ENCODE results near the gene MIPEP.

Gene MIPEP

GRCh38 chr13:23919006-23919405, 29.8 kb upstream of the MIPEP start:
- POLR2A ChIA-PET = no interaction called here
- H3K4me3 ChIP-seq (ENCODE audit: control insufficient read depth in 1 of 7, extremely low read depth in 1 of 7, insufficient read depth in 4 of 7, low read depth in 2 of 7, low read length in 6 of 7) = no peak overlapping the region
- H3K4me1 ChIP-seq (ENCODE audit: control extremely low read depth in 1 of 4, control insufficient read depth in 4 of 4, insufficient read depth in 4 of 4, low read length in 3 of 4) = peaks cover 0 to 5% (median 0%) of the 10 kb centered on the region in 4 experiments
- DNase-seq = no peak
- no peaks in the 10 kb centered on the region for H3K27me3 ChIP-seq (replicated peaks in 2 of 5; ENCODE audit: control insufficient read depth in 4 of 5, insufficient read depth in 5 of 5, low read length in 4 of 5)
- no peaks in the 10 kb centered on the region for H3K36me3 ChIP-seq (ENCODE audit: control insufficient read depth in 4 of 4, insufficient read depth in 4 of 4, low read length in 3 of 4)
- WGBS (ENCODE audit: insufficient coverage) = no CpG with 5 or more reads among the region's 1 CpG
- CTCF ChIA-PET = interaction anchor here (1.1 to 1.5 kb wide), 2 partner anchors 38 to 46 kb away, joined by 3 to 6 read pairs; no protein-coding TSS in a partner anchor
- H3K9me3 ChIP-seq (ENCODE audit: control extremely low read depth in 1 of 5, control insufficient read depth in 4 of 5, insufficient read depth in 2 of 5, low read depth in 1 of 5, low read length in 4 of 5) = no peaks in the 10 kb centered on the region
- no peak overlapping the region for H3K27ac ChIP-seq (ENCODE audit: insufficient read depth in 1 of 2, low read depth in 1 of 2, low read length in 2 of 2, poor library complexity in 1 of 2, severe bottlenecking in 2 of 2)

GRCh38 chr13:23918208-23918607, 29.0 kb upstream of the MIPEP start:
- Histone ChIP-seq H3K27ac (ENCODE audit: insufficient read depth in 1 of 2, low read depth in 1 of 2, low read length in 2 of 2, poor library complexity in 1 of 2, severe bottlenecking in 2 of 2) (no peak overlapping the region), H3K4me3 (ENCODE audit: control insufficient read depth in 1 of 7, extremely low read depth in 1 of 7, insufficient read depth in 4 of 7, low read depth in 2 of 7, low read length in 6 of 7) (no peak overlapping the region), H3K36me3 (ENCODE audit: control insufficient read depth in 4 of 4, insufficient read depth in 4 of 4, low read length in 3 of 4) (no peaks in the 10 kb centered on the region), H3K27me3 (replicated peaks in 2 of 5; ENCODE audit: control insufficient read depth in 4 of 5, insufficient read depth in 5 of 5, low read length in 4 of 5) (no peaks in the 10 kb centered on the region), H3K4me1 (ENCODE audit: control extremely low read depth in 1 of 4, control insufficient read depth in 4 of 4, insufficient read depth in 4 of 4, low read length in 3 of 4) (peaks cover 0 to 5% (median 0%) of the 10 kb centered on the region in 4 experiments), H3K9me3 (ENCODE audit: control extremely low read depth in 1 of 5, control insufficient read depth in 4 of 5, insufficient read depth in 2 of 5, low read depth in 1 of 5, low read length in 4 of 5) (no peaks in the 10 kb centered on the region)
- ChIA-PET POLR2A (no interaction called here), CTCF (interaction anchor here (1.1 to 1.5 kb wide), 2 partner anchors 38 to 45 kb away, joined by 3 to 6 read pairs; no protein-coding TSS in a partner anchor)
- 100% methylated on average over 1 of the region's 2 CpGs for WGBS (ENCODE audit: insufficient coverage)
- DNase-seq = no peak

GRCh38 chr13:23915308-23915707, 26.1 kb upstream of the MIPEP start:
- WGBS (ENCODE audit: insufficient coverage) = 83% methylated on average over 2 of the region's 3 CpGs
- POLR2A ChIA-PET = no interaction called here

GRCh38 chr13:23912469-23912868, 23.3 kb upstream of the MIPEP start:
- ChIA-PET CTCF (no interaction called here), POLR2A (no interaction called here)
- Histone ChIP-seq H3K27me3 (replicated peaks in 2 of 5; ENCODE audit: control insufficient read depth in 4 of 5, insufficient read depth in 5 of 5, low read length in 4 of 5) (peaks cover 0 to 3% (median 0%) of the 10 kb centered on the region in 5 experiments), H3K4me3 (ENCODE audit: control insufficient read depth in 1 of 7, extremely low read depth in 1 of 7, insufficient read depth in 4 of 7, low read depth in 2 of 7, low read length in 6 of 7) (no peak overlapping the region), H3K4me1 (ENCODE audit: control extremely low read depth in 1 of 4, control insufficient read depth in 4 of 4, insufficient read depth in 4 of 4, low read length in 3 of 4) (no peaks in the 10 kb centered on the region), H3K36me3 (ENCODE audit: control insufficient read depth in 4 of 4, insufficient read depth in 4 of 4, low read length in 3 of 4) (no peaks in the 10 kb centered on the region), H3K27ac (ENCODE audit: insufficient read depth in 1 of 2, low read depth in 1 of 2, low read length in 2 of 2, poor library complexity in 1 of 2, severe bottlenecking in 2 of 2) (no peak overlapping the region), H3K9me3 (ENCODE audit: control extremely low read depth in 1 of 5, control insufficient read depth in 4 of 5, insufficient read depth in 2 of 5, low read depth in 1 of 5, low read length in 4 of 5) (no peaks in the 10 kb centered on the region)
- no CpG with 5 or more reads among the region's 1 CpG for WGBS (ENCODE audit: insufficient coverage)
- no peak for DNase-seq

More at GRCh38 chr13:23915308-23915707, 26.1 kb upstream of the MIPEP start:
- Histone ChIP-seq H3K36me3 (ENCODE audit: control insufficient read depth in 4 of 4, insufficient read depth in 4 of 4, low read length in 3 of 4) (no peaks in the 10 kb centered on the region), H3K27ac (ENCODE audit: insufficient read depth in 1 of 2, low read depth in 1 of 2, low read length in 2 of 2, poor library complexity in 1 of 2, severe bottlenecking in 2 of 2) (no peak overlapping the region), H3K4me3 (ENCODE audit: control insufficient read depth in 1 of 7, extremely low read depth in 1 of 7, insufficient read depth in 4 of 7, low read depth in 2 of 7, low read length in 6 of 7) (no peak overlapping the region), H3K27me3 (replicated peaks in 2 of 5; ENCODE audit: control insufficient read depth in 4 of 5, insufficient read depth in 5 of 5, low read length in 4 of 5) (no peaks in the 10 kb centered on the region), H3K4me1 (ENCODE audit: control extremely low read depth in 1 of 4, control insufficient read depth in 4 of 4, insufficient read depth in 4 of 4, low read length in 3 of 4) (no peaks in the 10 kb centered on the region), H3K9me3 (ENCODE audit: control extremely low read depth in 1 of 5, control insufficient read depth in 4 of 5, insufficient read depth in 2 of 5, low read depth in 1 of 5, low read length in 4 of 5) (no peaks in the 10 kb centered on the region)
- CTCF ChIA-PET = interaction anchor here (1.9 kb wide), 1 partner anchor 10 kb away, joined by 4 read pairs; no protein-coding TSS in a partner anchor
- DNase-seq = no peak

- H3K27ac ChIP-seq (ENCODE audit: insufficient read depth in 1 of 2, low read depth in 1 of 2, low read length in 2 of 2, poor library complexity in 1 of 2, severe bottlenecking in 2 of 2) = no peak overlapping the region
- no peaks in the 10 kb centered on the region for H3K9me3 ChIP-seq (ENCODE audit: control extremely low read depth in 1 of 5, control insufficient read depth in 4 of 5, insufficient read depth in 2 of 5, low read depth in 1 of 5, low read length in 4 of 5)
- peaks cover 0 to 14% (median 3%) of the 10 kb centered on the region in 5 experiments for H3K27me3 ChIP-seq (replicated peaks in 2 of 5; ENCODE audit: control insufficient read depth in 4 of 5, insufficient read depth in 5 of 5, low read length in 4 of 5)
- ChIA-PET CTCF (interaction anchor here (1.3 kb wide), 1 partner anchor 37 kb away, joined by 3 read pairs; no protein-coding TSS in a partner anchor), POLR2A (no interaction called here)
- no peak for DNase-seq
- no peak overlapping the region for H3K4me3 ChIP-seq (ENCODE audit: control insufficient read depth in 1 of 7, extremely low read depth in 1 of 7, insufficient read depth in 4 of 7, low read depth in 2 of 7, low read length in 6 of 7)
- no peaks in the 10 kb centered on the region for H3K4me1 ChIP-seq (ENCODE audit: control extremely low read depth in 1 of 4, control insufficient read depth in 4 of 4, insufficient read depth in 4 of 4, low read length in 3 of 4)
- H3K36me3 ChIP-seq (ENCODE audit: control insufficient read depth in 4 of 4, insufficient read depth in 4 of 4, low read length in 3 of 4) = no peaks in the 10 kb centered on the region
These were observed 20.4 kb upstream of the MIPEP start for GRCh38 chr13:23909606-23910005.

GRCh38 chr13:23905766-23906165, 16.6 kb upstream of the MIPEP start:
- Histone ChIP-seq H3K4me1 (ENCODE audit: control extremely low read depth in 1 of 4, control insufficient read depth in 4 of 4, insufficient read depth in 4 of 4, low read length in 3 of 4) (peaks cover 0 to 10% (median 5%) of the 10 kb centered on the region in 4 experiments), H3K27ac (ENCODE audit: insufficient read depth in 1 of 2, low read depth in 1 of 2, low read length in 2 of 2, poor library complexity in 1 of 2, severe bottlenecking in 2 of 2) (no peak overlapping the region), H3K9me3 (ENCODE audit: control extremely low read depth in 1 of 5, control insufficient read depth in 4 of 5, insufficient read depth in 2 of 5, low read depth in 1 of 5, low read length in 4 of 5) (no peaks in the 10 kb centered on the region), H3K36me3 (ENCODE audit: control insufficient read depth in 4 of 4, insufficient read depth in 4 of 4, low read length in 3 of 4) (no peaks in the 10 kb centered on the region), H3K27me3 (replicated peaks in 2 of 5; ENCODE audit: control insufficient read depth in 4 of 5, insufficient read depth in 5 of 5, low read length in 4 of 5) (peaks cover 0 to 51% (median 19%) of the 10 kb centered on the region in 5 experiments), H3K4me3 (ENCODE audit: control insufficient read depth in 1 of 7, extremely low read depth in 1 of 7, insufficient read depth in 4 of 7, low read depth in 2 of 7, low read length in 6 of 7) (no peak overlapping the region)
- DNase-seq = no peak
- POLR2A ChIA-PET = no interaction called here
- CTCF ChIA-PET = no interaction called here
- 100% methylated on average over 1 of the region's 2 CpGs for WGBS (ENCODE audit: insufficient coverage)

GRCh38 chr13:23903906-23904280, 14.7 kb upstream of the MIPEP start:
- WGBS (ENCODE audit: insufficient coverage) = 25% methylated on average over 15 of the region's 16 CpGs
- peak in 1 of 3 donors; percentile 5 for DNase-seq
- ChIA-PET POLR2A (no interaction called here), CTCF (no interaction called here)
- peaks cover 0 to 10% (median 5%) of the 10 kb centered on the region in 4 experiments for H3K4me1 ChIP-seq (ENCODE audit: control extremely low read depth in 1 of 4, control insufficient read depth in 4 of 4, insufficient read depth in 4 of 4, low read length in 3 of 4)
- peak overlapping the region in 2 of 7 experiments; percentile 32 to 33 for H3K4me3 ChIP-seq (ENCODE audit: control insufficient read depth in 1 of 7, extremely low read depth in 1 of 7, insufficient read depth in 4 of 7, low read depth in 2 of 7, low read length in 6 of 7)
- peaks cover 0 to 51% (median 19%) of the 10 kb centered on the region in 5 experiments for H3K27me3 ChIP-seq (replicated peaks in 2 of 5; ENCODE audit: control insufficient read depth in 4 of 5, insufficient read depth in 5 of 5, low read length in 4 of 5)
- H3K27ac ChIP-seq (ENCODE audit: insufficient read depth in 1 of 2, low read depth in 1 of 2, low read length in 2 of 2, poor library complexity in 1 of 2, severe bottlenecking in 2 of 2) = no peak overlapping the region
- H3K36me3 ChIP-seq (ENCODE audit: control insufficient read depth in 4 of 4, insufficient read depth in 4 of 4, low read length in 3 of 4) = no peaks in the 10 kb centered on the region
- H3K9me3 ChIP-seq (ENCODE audit: control extremely low read depth in 1 of 5, control insufficient read depth in 4 of 5, insufficient read depth in 2 of 5, low read depth in 1 of 5, low read length in 4 of 5) = no peaks in the 10 kb centered on the region
